HL-60 (cell line): ENCODE data around the gene OVCH2.

Source experiments
- DNase-seq, 2 experiments: peaks; one replicate each; pipeline ENCODE4 v3.0.0-alpha.2; 2010 to 2020; ENCODE audit warnings: low read depth in 1 of 2, low spot score in 1 of 2
- H3K27ac ChIP-seq: fragments of 250-450 bp; sonication (Bioruptor Pico); replicated peaks from 2 replicates; pipeline ENCODE4 v1.5.1; 2020; ENCODE audit warnings: mild to moderate bottlenecking, moderate library complexity
- H3K27me3 ChIP-seq: fragments of 250-450 bp; sonication (Bioruptor Pico); 2 replicates; pipeline ENCODE4 v1.5.1; 2021; ENCODE audit warnings: mild to moderate bottlenecking, moderate library complexity; ENCODE audit not compliant: insufficient read depth, poor library complexity, severe bottlenecking
- H3K4me3 ChIP-seq: replicated peaks from 2 replicates; pipeline ENCODE4 v1.5.1; 2011; ENCODE audit warnings: mild to moderate bottlenecking, control low read depth, low read length; ENCODE audit not compliant: insufficient read depth
- CTCF ChIP-seq: IDR thresholded peaks from one replicate; pipeline ENCODE4 v1.5.1; 2011; ENCODE audit warnings: low read length, control low read depth, inconsistent platforms; ENCODE audit not compliant: insufficient read depth
- GABPA ChIP-seq: IDR thresholded peaks from 2 replicates; pipeline ENCODE4 v1.6.1; 2012; ENCODE audit warnings: low read depth
- POLR2AphosphoS5 ChIP-seq: IDR thresholded peaks from 2 replicates; pipeline ENCODE4 v1.6.1; 2012; ENCODE audit warnings: low read depth
- REST ChIP-seq: IDR thresholded peaks from 2 replicates; pipeline ENCODE4 v1.6.1; 2012; ENCODE audit warnings: low read depth; ENCODE audit not compliant: insufficient replicate concordance
- SPI1 ChIP-seq: IDR thresholded peaks from 2 replicates; pipeline ENCODE4 v1.6.1; 2012; ENCODE audit warnings: low read depth, mild to moderate bottlenecking, borderline replicate concordance

The OVCH2 gene

GRCh38 chr11:7689239-7689638, 17.0 kb downstream of the OVCH2 start:
- Histone ChIP-seq H3K27ac (no peak overlapping the region), H3K4me3 (no peak overlapping the region), H3K27me3 (peaks cover 23% of the 10 kb centered on the region)
- DNase-seq, result no peak
- TF ChIP-seq REST, result no peak
- no peak for TF ChIP-seq GABPA
- no peak for TF ChIP-seq POLR2AphosphoS5
- TF ChIP-seq CTCF, result no peak
- TF ChIP-seq SPI1, result no peak

- peak in 1 of 2 experiments; percentile 4 for DNase-seq
- Histone ChIP-seq H3K4me3 (no peak overlapping the region), H3K27me3 (peaks cover 17% of the 10 kb centered on the region), H3K27ac (no peak overlapping the region)
- peak; percentile 44 for TF ChIP-seq CTCF
- TF ChIP-seq REST, result no peak
Measured at GRCh38 chr11:7688238-7688826, 17.9 kb downstream of the OVCH2 start.

- H3K27me3 ChIP-seq, result peaks cover 17% of the 10 kb centered on the region
Measured at GRCh38 chr11:7687386-7687785, 18.9 kb downstream of the OVCH2 start.

More at GRCh38 chr11:7687386-7687785, 18.9 kb downstream of the OVCH2 start:
- Histone ChIP-seq H3K4me3 (no peak overlapping the region), H3K27ac (no peak overlapping the region)
- no peak for DNase-seq
- TF ChIP-seq GABPA (no peak), REST (no peak), POLR2AphosphoS5 (no peak), SPI1 (no peak), CTCF (no peak)
